ENCODE measurements around the gene PSMB10. TPM values are rescaled to one million over a fixed set of nuclear protein-coding genes. Genes with fewer than 3 reads are reported as not detected.
"Not testable (repeated sequence)": the region's sequence is repeated elsewhere in the genome, so short reads cannot be mapped to it uniquely, and the experiment has no call there.

The PSMB10 gene
- total RNA-seq, 1 donor, result 47.0 TPM

- Histone ChIP-seq H4K20me1 (ENCODE audit: insufficient read depth, low read length) (no peaks in the 10 kb centered on the region), H3K27me3 (ENCODE audit: insufficient read depth, low read length) (no peaks in the 10 kb centered on the region), H2AFZ (ENCODE audit: low read length) (no peak overlapping the region), H3K9me3 (ENCODE audit: low read depth, low read length) (no peaks in the 10 kb centered on the region), H3K4me3 (ENCODE audit: insufficient read depth, low read length) (no peak overlapping the region), H3K27ac (ENCODE audit: low read depth, low read length) (no peak overlapping the region), H3K4me2 (ENCODE audit: insufficient read depth, low read length) (no peak overlapping the region), H3K4me1 (ENCODE audit: insufficient read depth, low read length) (no peaks in the 10 kb centered on the region), H3K36me3 (ENCODE audit: insufficient read depth, low read length) (no peaks in the 10 kb centered on the region), H3K79me2 (ENCODE audit: insufficient read depth, low read length) (no peaks in the 10 kb centered on the region)
- TF ChIP-seq, protein P1, sequence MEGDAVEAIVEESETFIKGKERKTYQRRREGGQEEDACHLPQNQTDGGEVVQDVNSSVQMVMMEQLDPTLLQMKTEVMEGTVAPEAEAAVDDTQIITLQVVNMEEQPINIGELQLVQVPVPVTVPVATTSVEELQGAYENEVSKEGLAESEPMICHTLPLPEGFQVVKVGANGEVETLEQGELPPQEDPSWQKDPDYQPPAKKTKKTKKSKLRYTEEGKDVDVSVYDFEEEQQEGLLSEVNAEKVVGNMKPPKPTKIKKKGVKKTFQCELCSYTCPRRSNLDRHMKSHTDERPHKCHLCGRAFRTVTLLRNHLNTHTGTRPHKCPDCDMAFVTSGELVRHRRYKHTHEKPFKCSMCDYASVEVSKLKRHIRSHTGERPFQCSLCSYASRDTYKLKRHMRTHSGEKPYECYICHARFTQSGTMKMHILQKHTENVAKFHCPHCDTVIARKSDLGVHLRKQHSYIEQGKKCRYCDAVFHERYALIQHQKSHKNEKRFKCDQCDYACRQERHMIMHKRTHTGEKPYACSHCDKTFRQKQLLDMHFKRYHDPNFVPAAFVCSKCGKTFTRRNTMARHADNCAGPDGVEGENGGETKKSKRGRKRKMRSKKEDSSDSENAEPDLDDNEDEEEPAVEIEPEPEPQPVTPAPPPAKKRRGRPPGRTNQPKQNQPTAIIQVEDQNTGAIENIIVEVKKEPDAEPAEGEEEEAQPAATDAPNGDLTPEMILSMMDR (IDR thresholded peaks at IDR 0.05; ENCODE audit: extremely low read depth, low read depth, low read length), result no peak
- DNase-seq (ENCODE audit: insufficient read length, low spot score, missing footprints), result peak; percentile 54
Measured at GRCh38 chr16:67977469-67978227, 41.0 kb upstream of the PSMB10 start.

GRCh38 chr16:67977005-67977404 lies 40.4 kb upstream of the PSMB10 start:
- no peak overlapping the region for H3K4me2 ChIP-seq (ENCODE audit: insufficient read depth, low read length)
- H3K4me1 ChIP-seq (ENCODE audit: insufficient read depth, low read length), result no peaks in the 10 kb centered on the region
- H3K27me3 ChIP-seq (ENCODE audit: insufficient read depth, low read length), result no peaks in the 10 kb centered on the region
- TF ChIP-seq, protein P1 (IDR thresholded peaks at IDR 0.05; ENCODE audit: extremely low read depth, low read depth, low read length), result no peak
- H3K36me3 ChIP-seq (ENCODE audit: insufficient read depth, low read length), result no peaks in the 10 kb centered on the region
- no peak overlapping the region for H3K27ac ChIP-seq (ENCODE audit: low read depth, low read length)
- no peak overlapping the region for H2AFZ ChIP-seq (ENCODE audit: low read length)
- no peak for DNase-seq (ENCODE audit: insufficient read length, low spot score, missing footprints)
- H3K79me2 ChIP-seq (ENCODE audit: insufficient read depth, low read length), result no peaks in the 10 kb centered on the region
- no peaks in the 10 kb centered on the region for H3K9me3 ChIP-seq (ENCODE audit: low read depth, low read length)
- H4K20me1 ChIP-seq (ENCODE audit: insufficient read depth, low read length), result no peaks in the 10 kb centered on the region
- H3K4me3 ChIP-seq (ENCODE audit: insufficient read depth, low read length), result no peak overlapping the region

DNA sequence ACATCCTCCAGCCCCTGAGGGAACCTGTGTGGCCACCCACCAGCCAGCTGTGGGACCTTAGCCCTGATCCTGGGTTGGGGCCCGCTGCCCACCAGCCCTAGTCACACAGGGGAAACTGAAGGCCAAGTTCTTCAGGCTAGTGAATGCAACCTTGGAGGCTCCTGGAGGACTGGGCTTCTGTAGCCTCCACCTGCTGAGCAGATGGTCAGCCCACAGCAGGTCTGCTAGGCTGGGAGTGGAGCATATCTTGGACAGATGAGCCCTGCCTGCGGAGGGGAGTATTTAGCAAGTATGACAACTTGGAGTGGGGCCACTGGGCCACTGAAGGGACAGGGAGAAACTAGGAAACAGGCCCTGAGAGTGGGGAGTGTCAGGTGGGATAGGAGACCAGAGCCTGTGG lies 39.6 kb upstream of the PSMB10 start:
- Histone ChIP-seq H3K4me2 (ENCODE audit: insufficient read depth, low read length) (no peak overlapping the region), H3K4me1 (ENCODE audit: insufficient read depth, low read length) (no peaks in the 10 kb centered on the region), H3K36me3 (ENCODE audit: insufficient read depth, low read length) (no peaks in the 10 kb centered on the region), H4K20me1 (ENCODE audit: insufficient read depth, low read length) (no peaks in the 10 kb centered on the region), H3K9me3 (ENCODE audit: low read depth, low read length) (no peaks in the 10 kb centered on the region), H3K79me2 (ENCODE audit: insufficient read depth, low read length) (no peaks in the 10 kb centered on the region), H3K4me3 (ENCODE audit: insufficient read depth, low read length) (no peak overlapping the region), H2AFZ (ENCODE audit: low read length) (no peak overlapping the region), H3K27ac (ENCODE audit: low read depth, low read length) (no peak overlapping the region), H3K27me3 (ENCODE audit: insufficient read depth, low read length) (no peaks in the 10 kb centered on the region)
- no peak for DNase-seq (ENCODE audit: insufficient read length, low spot score, missing footprints)
- TF ChIP-seq, protein P1 (IDR thresholded peaks at IDR 0.05; ENCODE audit: extremely low read depth, low read depth, low read length), result no peak

- Histone ChIP-seq H3K9me3 (ENCODE audit: low read depth, low read length) (no peaks in the 10 kb centered on the region), H3K27ac (ENCODE audit: low read depth, low read length) (no peak overlapping the region), H4K20me1 (ENCODE audit: insufficient read depth, low read length) (no peaks in the 10 kb centered on the region), H3K4me1 (ENCODE audit: insufficient read depth, low read length) (no peaks in the 10 kb centered on the region), H3K4me2 (ENCODE audit: insufficient read depth, low read length) (no peak overlapping the region), H3K79me2 (ENCODE audit: insufficient read depth, low read length) (no peaks in the 10 kb centered on the region), H2AFZ (ENCODE audit: low read length) (no peak overlapping the region), H3K27me3 (ENCODE audit: insufficient read depth, low read length) (no peaks in the 10 kb centered on the region), H3K4me3 (ENCODE audit: insufficient read depth, low read length) (no peak overlapping the region), H3K36me3 (ENCODE audit: insufficient read depth, low read length) (no peaks in the 10 kb centered on the region)
- TF ChIP-seq, protein P1 (IDR thresholded peaks at IDR 0.05; ENCODE audit: extremely low read depth, low read depth, low read length), result no peak
- no peak for DNase-seq (ENCODE audit: insufficient read length, low spot score, missing footprints)
Measured at GRCh38 chr16:67975321-67976105, 38.9 kb upstream of the PSMB10 start.

- peaks cover 10% of the 10 kb centered on the region for H3K79me2 ChIP-seq (ENCODE audit: insufficient read depth, low read length)
- not testable (repeated sequence) for H3K27me3 ChIP-seq (ENCODE audit: insufficient read depth, low read length); H2AFZ ChIP-seq (ENCODE audit: low read length); H3K36me3 ChIP-seq (ENCODE audit: insufficient read depth, low read length); H3K4me2 ChIP-seq (ENCODE audit: insufficient read depth, low read length); DNase-seq (ENCODE audit: insufficient read length, low spot score, missing footprints); H3K4me1 ChIP-seq (ENCODE audit: insufficient read depth, low read length); H3K4me3 ChIP-seq (ENCODE audit: insufficient read depth, low read length); H3K27ac ChIP-seq (ENCODE audit: low read depth, low read length); H3K9me3 ChIP-seq (ENCODE audit: low read depth, low read length); H4K20me1 ChIP-seq (ENCODE audit: insufficient read depth, low read length)
Measured at GRCh38 chr16:67972285-67972684, 35.6 kb upstream of the PSMB10 start.
